ENCODE measurements around the gene C1QTNF7.

GRCh38 chr4:15398732-15399131, 29.1 kb upstream of the C1QTNF7 start:
- no peak for TF ChIP-seq CTCF (IDR thresholded peaks at IDR 0.05)
- TF ChIP-seq POLR2A (IDR thresholded peaks at IDR 0.05) = no peak
